ENCODE measurements around the gene SF3B2. TPM values are rescaled to one million over a fixed set of nuclear protein-coding genes. Genes with fewer than 3 reads are reported as not detected.

Gene SF3B2
- total RNA-seq, 2 donors from 2014 or later = 142 TPM

GRCh38 chr11:66047541-66048365, 4.4 kb upstream of the SF3B2 start:
- peaks cover 5 to 24% of the 10 kb centered on the region in 2 donors for H3K4me1 ChIP-seq (ENCODE audit: control insufficient read depth in 1 of 2, low read depth in 2 of 2)
- no peak for TF ChIP-seq CTCF (IDR thresholded peaks at IDR 0.05)
- no peak overlapping the region for H3K4me3 ChIP-seq
- H3K27ac ChIP-seq = no peak overlapping the region
- H3K36me3 ChIP-seq = no peaks in the 10 kb centered on the region
- H3K9me3 ChIP-seq = no peaks in the 10 kb centered on the region
- ATAC-seq (ENCODE audit: insufficient number of reproducible peaks, low FRiP score, low read depth) (no peak), DNase-seq (ENCODE audit: low spot score) (no peak)
- no peaks in the 10 kb centered on the region for H3K27me3 ChIP-seq (replicated peaks; ENCODE audit: insufficient read depth)

GRCh38 chr11:66048547-66049323, 3.4 kb upstream of the SF3B2 start, which contains the start of gene GAL3ST3:
Gene GAL3ST3, minus strand, starts transcription at chr11:66049161. Its CDS starts 3,746 bp downstream, at chr11:66045415.
- no peaks in the 10 kb centered on the region for H3K27me3 ChIP-seq (replicated peaks; ENCODE audit: insufficient read depth)
- no peak within 1 kb of the TSS for H3K27ac ChIP-seq
- no peaks in the 10 kb centered on the region for H3K36me3 ChIP-seq
- DNase-seq (ENCODE audit: low spot score) (no peak), ATAC-seq (ENCODE audit: insufficient number of reproducible peaks, low FRiP score, low read depth) (no peak)
- H3K4me1 ChIP-seq (ENCODE audit: control insufficient read depth in 1 of 2, low read depth in 2 of 2) = peaks cover 14 to 34% of the 10 kb centered on the region in 2 donors
- peak within 1 kb of the TSS; percentile 29 for H3K4me3 ChIP-seq
- H3K9me3 ChIP-seq = no peaks in the 10 kb centered on the region
- TF ChIP-seq CTCF (IDR thresholded peaks at IDR 0.05) = no peak

DNA sequence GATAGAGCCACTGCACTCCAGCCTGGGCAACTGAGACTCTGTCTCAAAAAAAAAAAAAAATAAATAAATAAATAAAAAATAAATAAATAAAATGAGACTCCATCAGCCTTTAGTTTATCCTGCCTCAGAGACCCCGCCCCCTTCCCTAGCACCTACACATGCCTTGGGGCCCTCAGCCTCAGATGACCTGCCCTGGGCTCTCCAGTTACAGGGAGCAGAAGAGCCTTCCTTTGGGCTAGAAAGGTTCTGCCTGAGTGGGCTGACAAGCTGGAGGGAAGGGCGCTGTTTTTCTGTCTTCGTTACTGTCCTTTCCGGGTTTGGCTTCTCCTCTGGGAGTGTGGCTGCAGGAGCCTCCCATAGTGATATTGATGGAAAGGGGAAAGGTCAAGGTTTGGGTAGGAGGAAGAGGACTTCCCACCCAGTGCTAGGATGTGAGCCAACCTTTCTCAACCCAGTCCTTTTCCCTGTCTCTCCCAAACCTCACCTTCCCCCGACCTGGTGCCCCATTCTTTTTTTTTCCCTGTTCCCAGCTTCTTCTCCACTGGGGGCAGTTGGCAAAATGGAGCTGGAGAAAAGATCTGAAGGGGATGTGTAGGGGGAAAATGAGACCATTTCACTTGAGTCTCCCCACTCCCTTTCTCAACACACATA, 1.5 kb upstream of the SF3B2 start:
- peaks cover 14 to 34% of the 10 kb centered on the region in 2 donors for H3K4me1 ChIP-seq (ENCODE audit: control insufficient read depth in 1 of 2, low read depth in 2 of 2)
- ATAC-seq (ENCODE audit: insufficient number of reproducible peaks, low FRiP score, low read depth) (no peak), DNase-seq (ENCODE audit: low spot score) (no peak)
- H3K27ac ChIP-seq = no peak overlapping the region
- H3K9me3 ChIP-seq = no peaks in the 10 kb centered on the region
- peaks cover 14% of the 10 kb centered on the region for H3K36me3 ChIP-seq
- no peak for TF ChIP-seq CTCF (IDR thresholded peaks at IDR 0.05)
- peak overlapping the region; percentile 96 for H3K4me3 ChIP-seq
- no peaks in the 10 kb centered on the region for H3K27me3 ChIP-seq (replicated peaks; ENCODE audit: insufficient read depth)

DNA sequence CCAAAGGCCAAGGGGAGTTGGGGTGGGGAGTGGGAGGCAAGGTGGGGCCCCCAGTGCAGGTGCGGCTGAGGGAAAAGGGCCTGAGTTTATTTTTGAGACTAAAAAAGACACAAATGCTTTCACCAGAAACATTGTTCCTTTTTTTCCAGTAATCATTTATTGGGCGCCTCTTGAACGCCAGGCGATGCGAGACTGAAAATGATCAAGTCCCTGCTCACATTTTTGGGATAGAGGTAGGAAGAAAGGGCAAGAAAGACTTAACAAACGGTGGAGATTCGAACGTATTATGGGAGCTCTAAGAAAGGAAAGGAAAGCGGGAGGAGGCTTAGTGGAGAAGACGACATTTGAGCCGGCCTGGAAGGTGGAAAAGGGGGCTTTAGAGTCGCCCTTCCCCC, 796 bp upstream of the SF3B2 start:
- DNase-seq (ENCODE audit: low spot score) (no peak), ATAC-seq (ENCODE audit: insufficient number of reproducible peaks, low FRiP score, low read depth) (no peak)
- H3K9me3 ChIP-seq = no peaks in the 10 kb centered on the region
- peaks cover 14 to 34% of the 10 kb centered on the region in 2 donors for H3K4me1 ChIP-seq (ENCODE audit: control insufficient read depth in 1 of 2, low read depth in 2 of 2)
- H3K4me3 ChIP-seq = peak overlapping the region; percentile 96
- H3K27ac ChIP-seq = peak overlapping the region; percentile 74 to 83
- TF ChIP-seq CTCF (IDR thresholded peaks at IDR 0.05) = no peak
- H3K36me3 ChIP-seq = peaks cover 19% of the 10 kb centered on the region
- no peaks in the 10 kb centered on the region for H3K27me3 ChIP-seq (replicated peaks; ENCODE audit: insufficient read depth)

DNA sequence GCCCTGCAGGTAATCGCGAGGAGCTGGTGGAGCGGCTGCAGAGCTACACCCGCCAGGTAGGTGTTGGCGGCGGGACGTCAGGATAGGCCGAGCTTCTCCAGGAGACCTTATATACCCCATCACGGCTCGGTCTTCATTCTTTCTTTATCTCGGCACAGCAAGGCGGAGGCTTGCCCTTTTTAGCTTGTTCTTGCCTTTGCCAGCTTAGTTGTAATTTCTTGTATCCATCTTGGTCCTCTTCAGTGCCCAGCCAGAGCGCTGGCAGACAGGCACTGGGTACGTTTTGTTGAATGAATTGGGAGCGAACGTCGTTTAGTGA, 459 bp downstream of the SF3B2 start:
- Histone ChIP-seq H3K27ac (peak overlapping the region; percentile 69 to 83), H3K4me3 (peak overlapping the region; percentile 96), H3K36me3 (peaks cover 32% of the 10 kb centered on the region), H3K9me3 (no peaks in the 10 kb centered on the region), H3K27me3 (replicated peaks; ENCODE audit: insufficient read depth) (no peaks in the 10 kb centered on the region), H3K4me1 (ENCODE audit: control insufficient read depth in 1 of 2, low read depth in 2 of 2) (peaks cover 14 to 33% of the 10 kb centered on the region in 2 donors)
- DNase-seq (ENCODE audit: low spot score) = no peak
- no peak for TF ChIP-seq CTCF (IDR thresholded peaks at IDR 0.05)
- ATAC-seq (ENCODE audit: insufficient number of reproducible peaks, low FRiP score, low read depth) = no peak
